H1 (cell line): Measurements from ENCODE around the gene PLEKHG4.
A peak's percentile ranks its signal among the peaks of the same experiment; 100 is the strongest.

Source experiments
- BRCA1 ChIP-seq: IDR thresholded peaks from 2 replicates; pipeline ENCODE4 v1.6.1; 2012; ENCODE audit warnings: low read depth, low read length, improper control_type of control experiment
- CHD2 ChIP-seq: IDR thresholded peaks from 2 replicates; pipeline ENCODE4 v1.6.1; 2012; ENCODE audit warnings: low read length, improper control_type of control experiment
- CTCF ChIP-seq, 3 experiments: IDR thresholded peaks; 1 replicate in 2 of 3; 2 replicates in 1 of 3; pipeline versions ENCODE4 v1.5.1 to v1.6.1; 2011; ENCODE audit warnings: low read length in 3 of 3, mild to moderate bottlenecking in 3 of 3, inconsistent platforms in 2 of 3, low read depth in 1 of 3, moderate library complexity in 1 of 3; ENCODE audit not compliant: insufficient read depth in 1 of 3; ENCODE audit errors: control extremely low read depth in 1 of 3
- EZH2 ChIP-seq: fragments of 200-600 bp; sonication (generic); IDR thresholded peaks from 2 replicates; pipeline ENCODE4 v1.7.1; 2012; ENCODE audit warnings: low read depth, mild to moderate bottlenecking, moderate library complexity, low read length, inconsistent platforms; ENCODE audit not compliant: severe bottlenecking
- POLR2A ChIP-seq, 2 experiments: IDR thresholded peaks; 1 replicate in 1 of 2; 2 replicates in 1 of 2; pipeline ENCODE4 v1.6.1; 2011; ENCODE audit warnings: low read depth in 2 of 2, low read length in 2 of 2, mild to moderate bottlenecking in 2 of 2; ENCODE audit errors: control extremely low read depth in 1 of 2
- POLR2AphosphoS5 ChIP-seq: IDR thresholded peaks from 2 replicates; pipeline ENCODE4 v1.6.1; 2011; ENCODE audit warnings: low read depth, low read length
- RAD21 ChIP-seq, 2 experiments: IDR thresholded peaks in 1 of 2; conservative IDR thresholded peaks in 1 of 2; 2 replicates each; pipeline ENCODE4 v1.6.1; 2011; ENCODE audit warnings: low read depth in 2 of 2, low read length in 2 of 2, improper control_type of control experiment in 1 of 2, inconsistent platforms in 1 of 2, mild to moderate bottlenecking in 1 of 2, moderate library complexity in 1 of 2
- RFX5 ChIP-seq: IDR thresholded peaks from 2 replicates; pipeline ENCODE4 v1.6.1; 2011; ENCODE audit warnings: low read depth, low read length, improper control_type of control experiment, borderline replicate concordance
- RXRA ChIP-seq: IDR thresholded peaks from 2 replicates; pipeline ENCODE4 v1.6.1; 2011; ENCODE audit warnings: low read depth, mild to moderate bottlenecking, low read length, moderate library complexity; ENCODE audit not compliant: insufficient read depth
- SIRT6 ChIP-seq: IDR thresholded peaks from one replicate; pipeline ENCODE4 v1.7.1; 2012; ENCODE audit warnings: low read length, inconsistent platforms
- SP1 ChIP-seq: IDR thresholded peaks from 2 replicates; pipeline ENCODE4 v1.6.1; 2011; ENCODE audit warnings: low read depth, low read length
- SRF ChIP-seq: IDR thresholded peaks from 2 replicates; pipeline ENCODE4 v1.6.1; 2011; ENCODE audit warnings: mild to moderate bottlenecking, low read depth, low read length, moderate library complexity
- ZNF274 ChIP-seq: IDR thresholded peaks from 2 replicates; pipeline ENCODE4 v1.7.0; 2012; ENCODE audit warnings: low read length, borderline replicate concordance; ENCODE audit errors: extremely low read depth

GRCh38 chr16:67264277-67264676 is 15.1 kb upstream of the PLEKHG4 start:
- peak in 1 of 2 experiments; percentile 39; a peak in 2 of 4 replicates for TF ChIP-seq RAD21 (IDR thresholded peaks at IDR 0.05 in 1 of 2, conservative IDR thresholded peaks at IDR 0.05 in 1 of 2; ENCODE audit: low read depth in 2 of 2, low read length in 2 of 2)
- TF ChIP-seq POLR2A (IDR thresholded peaks at IDR 0.05; ENCODE audit: control extremely low read depth in 1 of 2, low read depth in 2 of 2, low read length in 2 of 2), result no peak
- TF ChIP-seq ZNF274, result no peak
- no peak for TF ChIP-seq POLR2AphosphoS5
- TF ChIP-seq BRCA1, result no peak
- TF ChIP-seq CTCF (IDR thresholded peaks at IDR 0.05; ENCODE audit: control extremely low read depth in 1 of 3, insufficient read depth in 1 of 3, low read depth in 1 of 3, low read length in 3 of 3), result peak; percentile 40 to 52 (median 49)
- TF ChIP-seq SP1, result no peak
- no peak for TF ChIP-seq SIRT6
- TF ChIP-seq EZH2, result no peak
- TF ChIP-seq RXRA, result no peak
- no peak for TF ChIP-seq CHD2
- no peak for TF ChIP-seq RFX5
- no peak for TF ChIP-seq SRF
